GOT3 (cell line): ENCODE data around the gene LDLRAD1.
"Not testable (repeated sequence)": the region's sequence is repeated elsewhere in the genome, so short reads cannot be mapped to it uniquely, and the experiment has no call there.

ENCODE experiments used
- DNase-seq: peaks from one replicate; lab custom pipeline; 2025; ENCODE audit warnings: mixed read lengths; lab: John Stamatoyannopoulos, UW

The LDLRAD1 gene, protein sequence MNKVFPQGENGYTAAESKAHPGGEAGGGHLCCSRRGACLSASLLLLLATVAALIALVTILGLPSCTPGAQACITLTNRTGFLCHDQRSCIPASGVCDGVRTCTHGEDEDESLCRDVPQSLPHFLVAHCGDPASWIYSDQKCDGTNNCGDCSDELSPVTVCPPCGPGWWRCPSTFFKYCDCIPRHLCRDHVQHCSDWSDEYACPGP

DNA sequence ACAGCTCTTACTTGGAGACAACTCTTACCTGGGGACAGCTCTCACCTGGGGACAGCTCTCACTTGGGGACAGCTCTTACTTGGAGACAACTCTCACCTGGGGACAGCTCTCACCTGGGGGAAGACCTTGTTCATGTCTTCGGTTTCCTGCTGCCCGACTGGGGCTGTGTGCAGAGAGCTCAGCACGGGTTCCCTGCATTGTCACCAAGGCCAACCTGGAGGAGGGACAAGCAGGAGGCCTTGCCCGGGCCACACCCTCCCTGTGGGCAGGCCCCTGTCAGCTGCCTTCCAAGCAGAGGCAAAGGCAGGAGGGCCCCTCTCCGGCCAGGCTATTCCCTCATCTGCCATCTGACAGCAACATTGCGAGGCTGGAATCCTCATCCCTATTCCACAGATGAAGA lies at the start of gene LDLRAD1:
LDLRAD1 (minus strand) TSS at position 208 of the 400 bp plus-strand sequence; CDS start at position 134, 74 bp downstream.
- no peak for DNase-seq

- no peak for DNase-seq
Observed at GRCh38 chr1:54064299-54064698, 46.3 kb upstream of the LDLRAD1 start.

DNA sequence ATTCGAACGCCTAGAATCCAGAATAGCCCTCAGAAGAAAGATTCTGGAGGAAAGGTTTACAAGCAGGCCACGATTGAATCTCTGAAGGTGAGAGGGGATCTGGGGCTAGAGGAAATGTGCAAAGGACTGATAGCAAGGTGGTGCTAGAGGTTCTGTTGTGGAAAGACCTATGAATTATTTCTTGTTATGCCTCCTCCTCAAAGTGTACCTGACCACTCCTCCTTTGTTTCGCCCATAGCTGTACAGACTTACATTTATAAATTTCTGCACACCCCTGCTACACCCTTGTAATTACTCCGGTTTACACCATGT lies 36.4 kb upstream of the LDLRAD1 start:
- DNase-seq: no peak

DNA sequence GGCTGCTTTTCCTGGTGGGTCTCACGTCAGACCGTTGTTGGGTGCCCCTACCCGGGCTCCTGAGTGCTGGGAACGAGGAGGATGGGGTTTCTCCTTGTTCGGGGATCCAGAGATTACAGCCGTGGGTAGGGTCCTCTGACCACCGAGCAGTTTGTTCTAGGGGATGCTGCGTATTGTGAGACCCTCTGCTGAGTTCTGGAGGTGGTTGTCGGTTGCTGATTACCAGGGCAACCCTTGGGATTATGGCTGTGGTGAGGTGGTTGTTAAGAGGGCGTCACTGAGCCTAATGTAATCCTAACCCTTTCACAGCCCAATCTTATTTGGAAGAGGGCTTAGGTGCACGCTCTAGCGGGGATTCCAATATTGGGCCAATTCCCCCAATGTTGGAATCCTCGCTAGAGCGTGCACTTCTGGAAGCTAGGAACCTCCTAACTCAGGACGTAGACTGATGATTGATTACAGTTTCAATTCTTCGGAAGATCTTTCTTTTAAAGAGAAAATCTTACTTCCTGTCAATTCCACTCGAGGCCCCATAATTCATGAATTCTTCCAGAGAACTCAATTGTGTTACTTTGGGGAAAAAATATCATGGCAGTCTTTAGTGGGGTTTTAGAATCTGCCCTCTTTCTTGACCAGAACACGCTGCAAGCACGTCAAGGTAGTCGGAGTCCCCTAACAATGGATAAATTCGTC lies 35.9 kb upstream of the LDLRAD1 start:
- DNase-seq: no peak

GRCh38 chr1:54052934-54053744 lies 35.2 kb upstream of the LDLRAD1 start, which contains the start of the genes TCEANC2 and TMEM59:
Gene TCEANC2 (plus strand): TSS chr1:54053608. CDS start chr1:54054423, 815 bp downstream.
Gene TMEM59 (minus strand): TSS chr1:54053204. CDS start chr1:54053188, 16 bp downstream.
- peak; percentile 97 for DNase-seq

DNA sequence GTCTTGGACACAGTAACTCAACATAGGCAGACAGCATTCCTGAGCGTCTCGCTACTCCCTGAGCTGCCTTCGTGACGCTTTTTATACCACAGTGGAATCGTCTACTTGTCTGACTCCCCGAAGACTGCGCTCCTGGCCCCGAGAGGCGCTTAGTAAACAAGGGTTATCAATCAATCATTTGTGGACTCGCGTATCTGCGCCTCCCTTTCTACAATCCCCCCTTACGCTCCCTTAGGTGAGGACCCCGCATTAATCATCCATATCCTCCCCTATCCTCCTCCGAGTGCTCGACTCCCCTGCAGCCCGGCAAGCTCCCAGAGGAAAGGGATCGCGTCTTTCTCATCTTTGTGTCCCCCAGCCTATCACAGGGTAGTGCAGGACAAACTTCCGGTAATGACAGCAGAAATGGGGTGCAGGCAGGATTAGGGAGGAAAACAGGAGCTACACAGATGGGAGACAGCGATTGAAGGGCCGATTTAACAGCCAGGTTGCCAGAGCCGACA lies 34.5 kb upstream of the LDLRAD1 start:
- DNase-seq: no peak

- DNase-seq: no peak
Observed at GRCh38 chr1:54051933-54052430, 34.0 kb upstream of the LDLRAD1 start.

DNA sequence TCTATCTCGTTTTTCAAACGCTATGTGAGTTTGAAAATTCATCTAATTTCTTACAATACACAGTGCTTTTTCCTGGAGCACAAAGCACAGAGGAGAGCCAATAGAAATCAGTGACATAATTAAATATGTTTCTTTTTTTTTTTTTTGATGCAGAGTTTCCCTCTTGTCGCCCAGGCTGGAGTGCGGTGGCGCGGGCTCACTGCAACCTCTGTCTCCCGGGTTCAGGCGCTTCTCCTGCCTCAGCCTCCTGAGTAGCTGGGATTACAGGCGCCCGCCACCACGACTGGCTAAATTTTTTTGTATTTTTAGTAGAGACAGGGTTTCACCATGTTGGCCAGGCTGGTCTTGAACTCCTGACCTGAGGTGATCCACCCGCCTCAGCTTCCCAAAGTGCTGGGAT lies 32.4 kb upstream of the LDLRAD1 start:
- DNase-seq: not testable (repeated sequence)

DNA sequence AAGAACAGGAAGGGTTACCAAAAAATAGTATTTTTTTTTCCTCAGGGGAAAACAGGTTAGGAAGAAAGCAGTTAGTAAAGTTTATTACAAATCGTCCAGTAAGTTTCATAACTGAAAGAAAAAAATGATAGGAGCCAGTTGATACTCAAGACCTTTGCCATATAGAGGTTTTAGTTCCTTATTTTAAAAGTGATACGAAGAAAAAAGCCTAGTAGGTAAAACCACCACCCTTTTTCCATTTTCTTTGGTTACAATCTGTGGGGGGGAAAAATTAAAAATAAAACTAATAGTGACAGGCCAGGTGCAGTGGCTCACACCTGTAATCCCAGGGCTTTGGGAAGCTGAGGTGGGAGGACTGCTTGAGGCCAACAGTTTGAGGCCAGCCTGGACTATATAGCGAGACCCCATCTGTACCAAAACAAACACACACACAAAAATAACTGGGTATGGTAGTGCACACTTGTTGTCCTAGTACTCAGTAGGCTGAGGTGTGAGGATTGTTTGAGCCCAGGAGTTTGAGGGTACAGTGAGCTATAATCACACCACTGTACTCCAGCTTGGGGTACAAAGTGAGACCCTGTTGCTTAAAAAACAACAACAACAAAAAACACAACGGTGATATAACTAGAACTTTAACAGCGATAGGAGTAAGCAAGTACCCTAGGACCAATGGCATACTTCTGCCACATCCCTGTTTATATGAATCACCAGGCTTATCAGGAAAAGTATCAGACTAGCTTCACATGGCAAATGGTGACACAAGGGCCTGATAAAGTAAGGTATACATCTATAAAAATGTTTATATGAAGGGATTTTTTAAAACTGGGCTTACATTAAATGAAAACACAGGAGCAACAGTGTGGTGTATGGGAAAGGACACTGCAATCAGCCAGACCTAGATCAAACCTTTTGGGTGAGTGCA lies 29.7 kb upstream of the LDLRAD1 start:
- no peak for DNase-seq

DNA sequence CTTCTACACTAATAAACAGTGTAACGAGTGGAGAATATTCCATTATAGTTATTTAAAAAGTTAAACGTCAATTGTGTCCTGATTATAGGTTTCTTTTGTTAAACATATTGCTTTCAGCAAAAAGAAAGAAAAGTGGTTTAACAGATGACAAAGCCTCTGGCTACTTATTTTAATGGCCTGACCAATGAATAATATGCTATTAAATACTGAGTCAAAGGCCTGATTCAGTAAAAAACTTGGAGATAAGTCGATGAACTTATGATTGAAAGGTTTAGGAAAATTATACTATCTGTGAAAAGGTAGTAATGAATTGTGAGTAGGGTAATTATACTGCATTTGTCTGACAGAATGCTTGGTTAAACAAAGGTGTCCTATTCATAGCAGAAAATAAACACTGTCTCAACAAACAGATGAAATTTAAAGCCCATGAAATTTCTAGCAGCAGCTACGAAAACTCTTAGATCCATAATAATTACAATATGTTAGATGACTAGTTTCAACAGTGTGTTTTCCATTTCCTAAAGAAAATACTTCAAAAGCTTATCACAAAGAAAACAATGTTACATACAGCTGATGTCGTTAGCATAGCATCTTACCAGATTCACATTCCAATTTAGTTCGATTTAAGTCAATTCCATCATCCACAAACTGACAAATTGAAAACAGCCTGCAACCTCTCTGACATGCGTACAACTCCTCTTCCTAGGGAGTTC lies 28.8 kb upstream of the LDLRAD1 start:
- no peak for DNase-seq

DNA sequence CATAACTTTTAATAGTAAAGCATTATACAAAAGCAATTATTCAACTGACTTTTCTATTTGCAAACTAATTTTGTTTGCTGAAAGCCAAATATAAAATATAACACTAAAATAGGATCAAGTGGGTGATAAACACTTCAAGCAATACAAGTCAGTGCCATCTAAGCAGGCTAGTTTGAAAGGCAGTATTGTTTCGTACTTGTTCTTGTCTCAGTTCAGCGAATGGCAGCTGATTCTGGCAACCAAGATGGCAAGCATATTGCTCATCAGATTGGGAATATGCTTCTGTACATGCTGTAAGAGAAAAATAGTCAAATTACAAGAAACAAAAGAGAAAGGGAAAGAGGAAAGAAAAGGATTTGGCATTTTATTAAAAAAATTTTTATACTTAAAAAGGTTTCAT lies 27.5 kb upstream of the LDLRAD1 start:
- DNase-seq: no peak

- DNase-seq: no peak
Observed at GRCh38 chr1:54041806-54042205, 23.8 kb upstream of the LDLRAD1 start.

DNA sequence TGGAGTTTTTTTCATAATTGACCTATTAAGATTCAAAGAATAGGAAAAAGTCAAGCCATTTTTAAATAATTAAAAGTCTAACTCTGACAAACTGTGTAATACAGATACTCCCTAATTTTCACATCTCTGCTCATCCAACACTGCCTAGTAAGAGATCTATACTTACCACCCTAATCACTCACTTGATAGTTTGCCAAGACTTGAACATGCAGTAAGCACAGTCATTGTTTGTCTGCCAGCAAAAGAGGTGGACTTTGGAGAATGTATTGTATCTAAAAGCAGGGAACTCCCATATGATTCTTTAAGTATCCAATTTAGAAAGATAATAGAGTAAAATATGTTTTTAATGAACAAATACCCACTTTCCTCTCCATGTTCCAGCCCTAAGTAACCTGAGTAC lies 19.5 kb upstream of the LDLRAD1 start:
- DNase-seq: no peak

GRCh38 chr1:54028306-54029251 lies 10.6 kb upstream of the LDLRAD1 start:
- DNase-seq: no peak

GRCh38 chr1:54027848-54028247 lies 9.9 kb upstream of the LDLRAD1 start:
- DNase-seq: no peak

- DNase-seq: not testable (repeated sequence)
Observed at GRCh38 chr1:54024811-54025210, 6.8 kb upstream of the LDLRAD1 start.

GRCh38 chr1:54024358-54024757 lies 6.4 kb upstream of the LDLRAD1 start:
- no peak for DNase-seq

DNA sequence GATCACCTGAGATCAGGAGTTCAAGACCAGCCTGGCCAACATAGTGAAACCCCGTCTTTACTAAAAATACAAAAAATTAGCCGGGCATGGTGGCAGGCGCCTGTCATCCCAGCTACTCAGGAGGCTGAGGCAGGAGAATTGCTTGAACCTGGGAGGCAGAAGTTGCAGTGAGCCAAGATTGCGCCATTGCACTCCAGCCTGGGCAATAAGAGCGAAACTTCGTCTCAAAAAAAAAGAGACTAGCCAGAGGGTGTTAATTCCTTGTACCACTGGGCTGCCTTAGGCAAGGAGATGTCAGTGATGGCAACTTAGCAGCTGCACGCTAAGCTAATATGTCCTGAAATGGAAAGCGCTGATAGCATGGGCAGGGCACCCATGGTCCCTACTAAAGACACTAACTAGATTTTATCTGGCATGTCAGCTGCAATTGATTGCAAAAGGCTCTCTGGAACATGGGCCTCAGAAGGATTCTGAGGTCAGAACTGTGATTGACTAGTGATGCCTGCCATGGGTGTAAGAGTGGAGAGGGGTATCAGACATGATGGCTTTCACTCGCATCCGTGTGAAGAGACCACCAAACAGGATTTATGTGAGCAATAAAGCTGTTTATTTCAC lies 1.7 kb upstream of the LDLRAD1 start:
- DNase-seq: not testable (repeated sequence)

GRCh38 chr1:54018635-54019034 lies 649 bp upstream of the LDLRAD1 start:
- no peak for DNase-seq
